Stimulated activated CD4-positive, alpha-beta T cell treated with anti-CD3 and anti-CD28 coated beads, Interleukin-12 subunit alpha, Interleukin-12 subunit beta, amount 100 ng/mL, for 48 hours (primary cell): Measurements from ENCODE around the gene DOCK2.
A peak's percentile ranks its signal among the peaks of the same experiment; 100 is the strongest.

Experiments used
- DNase-seq, 3 donors: peaks; one replicate each; pipeline ENCODE4 v3.0.0-alpha.2; 2020; ENCODE audit warnings: low read depth in 2 of 3, low spot score in 1 of 3

The DOCK2 gene

DNA sequence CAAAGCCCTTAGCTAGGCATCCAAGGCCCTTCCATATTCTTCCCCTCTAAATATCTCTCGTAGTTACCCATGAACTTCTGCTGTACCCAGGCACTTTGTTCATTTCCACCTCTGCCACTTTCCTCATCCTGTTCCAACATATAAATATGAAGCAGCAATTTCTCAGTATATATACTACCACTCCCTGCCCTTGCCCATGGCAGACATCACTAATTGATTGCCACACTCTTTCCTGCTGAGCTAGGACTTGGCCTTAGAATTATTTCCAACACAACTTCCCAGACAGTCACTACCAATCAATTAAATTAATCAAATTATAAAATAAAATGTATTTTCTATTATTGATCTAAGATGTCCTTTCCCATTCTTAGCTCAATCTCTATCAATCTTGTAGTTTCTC lies 334.7 kb downstream of the DOCK2 start:
- no peak for DNase-seq

DNA sequence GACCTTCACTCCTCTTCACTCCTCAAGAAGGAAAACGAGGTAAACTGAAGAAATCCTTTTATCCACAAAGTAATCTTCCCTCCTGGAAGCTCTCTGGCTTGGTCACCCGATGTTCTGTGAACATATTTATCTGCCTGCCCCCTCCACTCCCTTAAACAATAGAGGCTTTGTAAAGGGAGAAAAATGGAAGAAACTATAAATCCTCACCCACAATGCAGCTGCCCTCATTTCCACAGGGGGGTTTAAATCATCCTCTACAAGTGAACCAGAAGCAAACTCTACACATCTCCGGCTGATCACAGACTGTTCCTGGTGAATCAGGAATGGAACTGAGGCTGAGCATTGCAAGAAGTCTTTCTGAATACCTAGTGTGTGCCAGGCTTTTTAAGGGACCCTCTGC lies 336.0 kb downstream of the DOCK2 start:
- no peak for DNase-seq

DNA sequence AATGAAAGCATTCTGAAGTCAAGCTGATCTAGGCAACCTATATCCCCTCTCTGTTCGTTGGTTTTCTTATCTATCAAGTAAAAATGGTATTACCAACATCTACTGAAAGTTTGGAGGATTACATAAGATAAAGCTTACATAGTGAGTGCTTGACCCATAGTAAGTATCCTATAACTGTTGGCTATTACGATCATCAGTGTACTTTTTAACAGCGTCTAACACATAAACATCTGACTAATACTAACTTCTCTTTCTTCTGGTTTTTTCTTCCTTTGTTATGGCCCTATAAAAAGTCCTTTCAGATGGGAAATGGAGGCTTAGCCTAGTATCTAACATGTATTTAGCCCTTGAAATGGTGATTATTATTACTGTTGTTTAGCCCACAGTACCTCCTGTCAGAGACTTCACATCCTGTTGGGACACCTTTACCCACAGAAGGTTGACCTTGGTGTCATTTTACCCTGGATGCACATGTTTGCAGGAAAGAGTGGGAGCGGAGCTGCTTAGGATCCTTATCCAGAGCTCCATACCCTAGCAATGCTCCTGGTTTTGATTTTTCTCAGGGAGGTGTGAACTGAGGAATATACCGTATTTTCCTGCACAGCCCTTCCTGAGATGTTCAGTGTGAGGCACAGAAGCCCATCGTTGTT lies 337.2 kb downstream of the DOCK2 start:
- no peak for DNase-seq

GRCh38 chr5:169978714-169979113 lies 341.6 kb downstream of the DOCK2 start:
- no peak for DNase-seq

- no peak for DNase-seq
Measured at GRCh38 chr5:169979871-169980270, 342.8 kb downstream of the DOCK2 start.

- DNase-seq, result peak in 2 of 3 donors; percentile 16 to 18
Measured at GRCh38 chr5:169980418-169981053, 343.5 kb downstream of the DOCK2 start, which contains the start of gene INSYN2B. Gene INSYN2B (minus strand): TSS chr5:169980495. CDS start chr5:169883898, 96,597 bp downstream.

DNA sequence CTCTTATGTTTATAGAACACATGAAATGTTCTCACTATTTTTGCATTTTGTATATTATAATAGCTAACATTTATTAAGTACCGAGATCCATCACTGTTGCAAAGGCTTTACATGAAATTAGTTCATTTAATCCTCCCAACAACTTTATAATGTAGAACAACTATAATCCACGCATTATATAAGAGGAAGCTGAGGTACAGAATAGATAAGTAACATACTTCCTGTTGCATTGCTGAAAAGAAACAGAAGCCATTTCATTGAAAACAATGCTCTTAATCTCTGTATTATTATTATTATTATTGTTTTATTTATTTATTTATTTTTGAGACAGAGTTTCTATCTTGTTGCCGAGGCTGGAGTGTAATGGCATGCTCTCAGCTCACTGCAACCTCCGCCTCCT lies 351.1 kb downstream of the DOCK2 start:
- DNase-seq, result no peak

- DNase-seq, result no peak
Measured at GRCh38 chr5:169988947-169989346, 351.9 kb downstream of the DOCK2 start.

GRCh38 chr5:169989365-169989764 lies 352.3 kb downstream of the DOCK2 start:
- DNase-seq, result no peak

- DNase-seq, result no peak
Measured at GRCh38 chr5:169991115-169991869, 354.2 kb downstream of the DOCK2 start.

- DNase-seq, result no peak
Measured at GRCh38 chr5:169992789-169993484, 355.9 kb downstream of the DOCK2 start.

- DNase-seq, result no peak
Measured at GRCh38 chr5:169993485-169993790, 356.4 kb downstream of the DOCK2 start.

GRCh38 chr5:169997798-169998197 lies 360.7 kb downstream of the DOCK2 start:
- DNase-seq, result no peak

DNA sequence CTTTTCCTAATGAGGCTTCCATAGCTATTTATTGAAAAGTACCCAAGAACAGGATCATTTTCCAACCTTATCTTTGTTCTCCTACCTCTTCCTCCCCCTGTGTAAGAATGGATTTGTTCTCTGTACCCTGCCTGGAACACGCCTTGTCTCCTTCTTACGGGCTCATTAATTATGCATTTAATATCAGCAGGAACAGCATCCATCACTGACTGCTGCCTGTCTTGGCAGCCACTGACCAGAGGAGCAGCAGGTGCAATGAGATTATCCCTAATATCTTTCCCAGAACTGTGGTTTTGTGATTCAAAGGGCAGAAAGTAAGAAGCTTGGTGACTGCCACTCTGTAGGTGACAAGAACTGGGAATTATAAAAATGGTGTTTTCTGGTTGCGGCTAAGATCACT lies 362.5 kb downstream of the DOCK2 start:
- DNase-seq, result no peak

- DNase-seq, result no peak
Measured at GRCh38 chr5:170000155-170000554, 363.1 kb downstream of the DOCK2 start.

DNA sequence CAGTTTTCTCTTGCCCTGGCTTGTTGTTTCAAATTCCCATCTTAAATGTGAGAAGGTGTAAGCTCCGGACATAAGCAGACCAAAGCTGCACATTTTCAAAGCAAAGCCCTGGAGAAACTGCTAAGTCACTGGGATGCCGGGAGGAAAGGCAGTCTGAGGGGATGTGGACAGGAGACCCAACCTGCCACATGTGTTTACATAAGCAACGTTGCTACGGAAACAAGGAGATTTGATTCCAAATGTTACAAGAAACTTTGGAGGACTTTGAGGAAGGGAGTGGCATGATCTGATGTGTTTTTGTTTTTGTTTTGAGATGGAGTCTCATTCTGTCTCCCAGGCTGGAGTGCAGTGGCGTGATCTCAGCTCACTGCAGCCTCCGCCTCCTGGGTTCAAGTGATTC lies 368.9 kb downstream of the DOCK2 start:
- DNase-seq, result no peak

DNA sequence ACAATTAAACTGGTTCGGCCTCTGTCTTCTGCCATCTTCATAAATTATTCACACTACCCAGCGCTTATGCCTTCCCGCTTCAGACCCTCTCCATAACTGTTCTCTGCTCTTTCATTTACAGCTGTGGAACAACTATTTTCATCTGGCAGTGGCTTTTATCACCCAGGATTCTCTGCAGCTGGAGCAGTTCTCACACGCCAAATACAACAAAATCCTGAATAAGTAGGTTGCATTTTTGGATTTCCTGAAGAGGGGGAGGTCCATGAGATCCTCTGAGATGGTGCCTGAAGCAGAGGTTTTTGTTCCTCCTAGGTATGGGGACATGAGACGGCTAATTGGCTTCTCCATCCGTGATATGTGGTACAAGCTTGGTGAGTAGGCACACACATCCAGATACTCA lies 371.3 kb downstream of the DOCK2 start:
- DNase-seq, result no peak

DNA sequence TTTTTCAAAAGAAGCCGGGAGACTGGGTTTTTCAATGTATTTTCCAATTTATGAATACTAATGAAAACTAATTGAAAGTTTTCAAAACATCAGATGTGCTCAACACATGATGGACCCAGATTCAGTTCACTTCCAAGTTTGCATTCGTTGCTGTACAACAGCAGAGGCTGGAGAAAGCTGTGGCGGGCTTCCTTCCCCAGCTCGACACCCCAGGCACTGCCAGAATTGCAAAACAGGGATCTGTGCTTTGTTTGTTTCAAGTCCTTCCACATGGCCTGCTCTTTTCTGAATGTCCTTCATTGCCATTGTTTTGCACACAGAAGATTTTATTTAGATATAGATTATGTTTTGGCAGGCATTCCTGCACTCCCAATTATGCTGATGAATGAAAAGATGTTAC lies 373.5 kb downstream of the DOCK2 start:
- no peak for DNase-seq

GRCh38 chr5:170011751-170012150 lies 374.7 kb downstream of the DOCK2 start:
- no peak for DNase-seq

DNA sequence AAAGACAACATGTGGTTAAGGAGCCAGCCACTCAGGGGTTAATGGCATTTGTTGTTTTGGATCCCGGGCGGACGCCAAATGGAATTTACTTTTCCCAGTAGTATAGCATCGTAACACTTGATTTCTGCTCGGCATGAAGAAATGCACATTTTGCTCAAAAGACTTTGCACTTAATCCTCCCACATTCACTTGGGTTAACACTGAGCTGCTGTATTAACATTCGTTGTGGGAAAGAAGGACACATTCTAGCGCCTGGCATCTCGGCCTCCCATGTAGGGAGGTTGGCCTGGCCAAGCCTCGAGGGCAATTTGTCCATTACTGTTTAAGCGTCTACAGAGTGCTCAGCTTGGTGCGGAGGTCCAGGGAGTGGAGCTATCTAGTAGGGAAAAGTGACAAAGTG lies 375.5 kb downstream of the DOCK2 start:
- DNase-seq, result no peak

- no peak for DNase-seq
Measured at GRCh38 chr5:170020423-170020822, 383.3 kb downstream of the DOCK2 start.

DNA sequence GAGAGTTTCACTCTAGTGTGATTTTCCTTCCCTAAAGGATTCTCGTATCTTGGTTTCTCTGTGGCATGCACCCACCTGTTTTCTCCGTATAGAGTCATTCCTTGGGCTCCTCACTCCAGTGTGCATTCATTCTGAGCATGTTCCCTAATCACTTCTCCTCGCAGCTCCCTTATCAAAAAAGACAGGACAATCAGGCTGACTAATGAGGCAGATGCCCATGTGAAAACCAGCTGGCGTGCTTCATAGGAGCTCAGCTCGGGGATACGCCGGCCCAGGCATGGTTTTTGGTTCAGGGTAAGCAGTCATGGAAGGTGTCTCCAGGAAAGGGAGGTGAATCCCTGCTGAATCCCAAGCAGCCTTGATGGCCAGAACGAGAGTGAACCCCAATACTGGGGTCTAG lies 384.4 kb downstream of the DOCK2 start:
- DNase-seq, result no peak
